T-cell (primary cell): ENCODE results near the gene TDRD10. TPM values are rescaled to one million over a fixed set of nuclear protein-coding genes. Genes with fewer than 3 reads are reported as not detected.

Experiments used
- ATAC-seq, 4 experiments: fragments of 200-7000 bp in 3 of 4; fragments of 150-1000 bp in 1 of 4; cut with Tn5 transposase; replicated peaks in 1 of 4; 1 replicate in 3 of 4; 2 replicates in 1 of 4; pipeline ENCODE4 v1.10.0; 2021; ENCODE audit warnings: moderate library complexity in 3 of 4, mild to moderate bottlenecking in 2 of 4, moderate number of reproducible peaks in 1 of 4
- CTCF ChIA-PET, 2 donors: fragments of 300-600 bp; sonication (Branson Sonifier 250); formaldehyde crosslinking; loops; one replicate each; lab custom pipeline; 2022; ENCODE audit warnings: antibody characterized with exemption in 2 of 2; lab: Charles Lee
- POLR2A ChIA-PET, 2 donors: fragments of 300-600 bp; sonication (Branson Sonifier 250); formaldehyde crosslinking; loops; one replicate each; lab custom pipeline; 2022; ENCODE audit warnings: antibody characterized with exemption in 2 of 2; lab: Charles Lee
- DNase-seq, 35 experiments: peaks; one replicate each; pipeline versions ENCODE4 v3.0.0 to v3.0.0-alpha.2; 2013 to 2023
- H3K27ac ChIP-seq: one replicate; pipeline ENCODE4 v1.5.1; 2013; ENCODE audit warnings: low read length
- H3K27me3 ChIP-seq, 2 experiments: replicated peaks in 1 of 2; 1 replicate in 1 of 2; 2 replicates in 1 of 2; pipeline versions ENCODE4 v1.6.1 to v1.7.0; 2013; ENCODE audit warnings: low read length in 1 of 2, mixed read lengths in 1 of 2; ENCODE audit not compliant: control insufficient read depth in 2 of 2, insufficient read depth in 2 of 2; ENCODE audit errors: extremely low read depth in 1 of 2
- H3K36me3 ChIP-seq, 2 donors: 1 replicate in 1 of 2; 2 replicates in 1 of 2; pipeline versions ENCODE4 v1.6.1 to v1.7.0; 2013; ENCODE audit warnings: low read length in 1 of 2; ENCODE audit not compliant: control insufficient read depth in 2 of 2, insufficient read depth in 1 of 2; ENCODE audit errors: extremely low read depth in 1 of 2
- H3K4me1 ChIP-seq, 2 experiments: 1 replicate in 1 of 2; 2 replicates in 1 of 2; pipeline versions ENCODE4 v1.6.1 to v1.7.0; 2013; ENCODE audit warnings: low read length in 2 of 2, mixed read lengths in 1 of 2; ENCODE audit not compliant: insufficient read depth in 2 of 2, control insufficient read depth in 1 of 2; ENCODE audit errors: extremely low read depth in 1 of 2
- H3K4me3 ChIP-seq, 2 donors: 1 replicate in 1 of 2; 2 replicates in 1 of 2; pipeline versions ENCODE4 v1.5.1 to v1.7.0; 2013; ENCODE audit warnings: mild to moderate bottlenecking in 2 of 2, low read length in 1 of 2, moderate library complexity in 1 of 2; ENCODE audit not compliant: control insufficient read depth in 1 of 2; ENCODE audit errors: extremely low read depth in 1 of 2
- H3K9me3 ChIP-seq: 2 replicates; pipeline ENCODE4 v1.7.0; 2013
- H3K27ac Mint-ChIP-seq, 2 donors: one replicate each; pipeline ENCODE4 v1.8.0; 2020 to 2021; ENCODE audit warnings: mild to moderate bottlenecking in 2 of 2, mixed read lengths in 2 of 2
- H3K27me3 Mint-ChIP-seq, 2 donors: one replicate each; pipeline ENCODE4 v1.8.0; 2021 to 2022; ENCODE audit warnings: mixed read lengths in 2 of 2
- H3K36me3 Mint-ChIP-seq: one replicate; pipeline ENCODE4 v1.8.0; 2021; ENCODE audit warnings: mixed read lengths
- H3K4me1 Mint-ChIP-seq, 3 donors: one replicate each; pipeline ENCODE4 v1.8.0; 2020 to 2022; ENCODE audit warnings: mixed read lengths in 3 of 3, mild to moderate bottlenecking in 1 of 3
- H3K4me3 Mint-ChIP-seq, 3 donors: one replicate each; pipeline ENCODE4 v1.8.0; 2020 to 2022; ENCODE audit warnings: mild to moderate bottlenecking in 3 of 3, mixed read lengths in 3 of 3, moderate library complexity in 3 of 3
- H3K9me3 Mint-ChIP-seq, 3 donors: one replicate each; pipeline ENCODE4 v1.8.0; 2020 to 2022; ENCODE audit warnings: mixed read lengths in 3 of 3
- WGBS: methylation state at CpG from one replicate; pipeline ENCODE4 v1.1.5; 2013; ENCODE audit warnings: missing lambda C conversion rate; ENCODE audit not compliant: insufficient coverage; 5-methylcytosine and 5-hydroxymethylcytosine counted together
- total RNA-seq, 35 experiments: library from RNA in 6 of 35; stranded (reverse) in 6 of 35; fragments of 120-200 nt in 1 of 35; gene quantifications; one replicate each; pipeline versions ENCODE4 v1.2.1 to v1.2.4 and lab custom pipeline; 2013 to 2026

Gene TDRD10
- total RNA-seq, 5 donors from 2014 or later (not counting 1 experiment from before 2014, with no cell fraction given) = not detected

- Histone ChIP-seq H3K4me3 (no peak overlapping the region), H3K9me3 (no peaks in the 10 kb centered on the region), H3K27ac (no peak overlapping the region), H3K36me3 (peaks cover 15 to 56% of the 10 kb centered on the region in 2 donors), H3K27me3 (no peaks in the 10 kb centered on the region), H3K4me1 (no peaks in the 10 kb centered on the region)
- Mint-ChIP-seq H3K9me3 (no peaks in the 10 kb centered on the region), H3K4me3 (no peak overlapping the region), H3K27ac (no peak overlapping the region), H3K27me3 (peaks cover 0 to 4% of the 10 kb centered on the region in 2 donors), H3K36me3 (peaks cover 48% of the 10 kb centered on the region), H3K4me1 (peaks cover 10 to 33% (median 23%) of the 10 kb centered on the region in 3 donors)
- DNase-seq (no peak), ATAC-seq (no peak)
- ChIA-PET CTCF (no interaction called here), POLR2A (no interaction called here)
- 60% methylated on average over 1 of the region's 3 CpGs for WGBS
Observed at GRCh38 chr1:154549202-154549770, 47.3 kb downstream of the TDRD10 start.

- POLR2A ChIA-PET = interaction anchor here in 1 of 2 donors (0.6 kb wide), 1 partner anchor 61 kb away, joined by 5 read pairs; no protein-coding TSS in a partner anchor
- no peaks in the 10 kb centered on the region for H3K27me3 Mint-ChIP-seq
- H3K27ac ChIP-seq = no peak overlapping the region
- H3K4me1 ChIP-seq = no peaks in the 10 kb centered on the region
- H3K4me3 ChIP-seq = no peak overlapping the region
- H3K36me3 Mint-ChIP-seq = peaks cover 55% of the 10 kb centered on the region
- H3K9me3 ChIP-seq = no peaks in the 10 kb centered on the region
- CTCF ChIA-PET = no interaction called here
- DNase-seq (no peak), ATAC-seq (no peak)
- H3K27ac Mint-ChIP-seq = no peak overlapping the region
- no peaks in the 10 kb centered on the region for H3K27me3 ChIP-seq
- H3K9me3 Mint-ChIP-seq = no peaks in the 10 kb centered on the region
- H3K4me1 Mint-ChIP-seq = peaks cover 12 to 34% (median 30%) of the 10 kb centered on the region in 3 donors
- peaks cover 15 to 64% of the 10 kb centered on the region in 2 donors for H3K36me3 ChIP-seq
- 87% methylated on average over 5 of the region's 5 CpGs for WGBS
- no peak overlapping the region for H3K4me3 Mint-ChIP-seq
Observed at GRCh38 chr1:154550070-154550469, 48.1 kb downstream of the TDRD10 start.

GRCh38 chr1:154550657-154551056, 48.6 kb downstream of the TDRD10 start:
- H3K27ac Mint-ChIP-seq = peak overlapping the region in 1 of 2 donors; percentile 30
- H3K4me1 ChIP-seq = peaks cover 0 to 4% of the 10 kb centered on the region in 2 experiments
- CTCF ChIA-PET = interaction anchor here in 1 of 2 donors (0.6 kb wide), 1 partner anchor 54 kb away, joined by 5 read pairs; no protein-coding TSS in a partner anchor
- H3K27me3 Mint-ChIP-seq = no peaks in the 10 kb centered on the region
- POLR2A ChIA-PET = no interaction called here
- H3K4me3 Mint-ChIP-seq = no peak overlapping the region
- peaks cover 19 to 70% of the 10 kb centered on the region in 2 donors for H3K36me3 ChIP-seq
- peaks cover 17 to 40% (median 32%) of the 10 kb centered on the region in 3 donors for H3K4me1 Mint-ChIP-seq
- 79% methylated on average over 6 of the region's 6 CpGs for WGBS
- H3K27me3 ChIP-seq = no peaks in the 10 kb centered on the region
- DNase-seq (no peak), ATAC-seq (no peak)
- H3K4me3 ChIP-seq = no peak overlapping the region
- H3K36me3 Mint-ChIP-seq = peaks cover 61% of the 10 kb centered on the region
- H3K9me3 ChIP-seq = no peaks in the 10 kb centered on the region
- H3K9me3 Mint-ChIP-seq = no peaks in the 10 kb centered on the region
- no peak overlapping the region for H3K27ac ChIP-seq

- Mint-ChIP-seq H3K36me3 (peaks cover 68% of the 10 kb centered on the region), H3K27ac (no peak overlapping the region), H3K27me3 (no peaks in the 10 kb centered on the region), H3K4me1 (peaks cover 25 to 49% (median 41%) of the 10 kb centered on the region in 3 donors), H3K4me3 (no peak overlapping the region), H3K9me3 (no peaks in the 10 kb centered on the region)
- Histone ChIP-seq H3K9me3 (no peaks in the 10 kb centered on the region), H3K27ac (no peak overlapping the region), H3K4me1 (peaks cover 4 to 9% of the 10 kb centered on the region in 2 experiments), H3K36me3 (peaks cover 23 to 75% of the 10 kb centered on the region in 2 donors), H3K4me3 (no peak overlapping the region), H3K27me3 (no peaks in the 10 kb centered on the region)
- ChIA-PET POLR2A (no interaction called here), CTCF (no interaction called here)
- DNase-seq = no peak
- 100% methylated on average over 2 of the region's 4 CpGs for WGBS
- no peak for ATAC-seq
Observed at GRCh38 chr1:154551474-154551873, 49.5 kb downstream of the TDRD10 start.

- ChIA-PET POLR2A (no interaction called here), CTCF (interaction anchor here in 1 of 2 donors (0.7 kb wide), 1 partner anchor 12 kb away, joined by 3 read pairs; no protein-coding TSS in a partner anchor)
- Histone ChIP-seq H3K36me3 (peaks cover 23 to 75% of the 10 kb centered on the region in 2 donors), H3K9me3 (no peaks in the 10 kb centered on the region), H3K4me3 (no peak overlapping the region), H3K4me1 (peaks cover 8 to 14% of the 10 kb centered on the region in 2 experiments), H3K27me3 (no peaks in the 10 kb centered on the region), H3K27ac (no peak overlapping the region)
- Mint-ChIP-seq H3K36me3 (peaks cover 69% of the 10 kb centered on the region), H3K9me3 (no peaks in the 10 kb centered on the region), H3K4me1 (peaks cover 31 to 54% (median 46%) of the 10 kb centered on the region in 3 donors), H3K27me3 (no peaks in the 10 kb centered on the region), H3K4me3 (no peak overlapping the region), H3K27ac (no peak overlapping the region)
- ATAC-seq = no peak
- DNase-seq = no peak
- 89% methylated on average over 6 of the region's 6 CpGs for WGBS
Observed at GRCh38 chr1:154552036-154552435, 50.0 kb downstream of the TDRD10 start.

GRCh38 chr1:154553056-154554030, 51.3 kb downstream of the TDRD10 start:
- no peak overlapping the region for H3K4me3 ChIP-seq
- no peak overlapping the region for H3K27ac ChIP-seq
- H3K27me3 ChIP-seq = no peaks in the 10 kb centered on the region
- ATAC-seq = no peak
- H3K4me1 Mint-ChIP-seq = peaks cover 40 to 64% (median 54%) of the 10 kb centered on the region in 3 donors
- no peaks in the 10 kb centered on the region for H3K9me3 Mint-ChIP-seq
- no peak for DNase-seq
- 90% methylated on average over 6 of the region's 12 CpGs for WGBS
- peaks cover 15 to 24% of the 10 kb centered on the region in 2 experiments for H3K4me1 ChIP-seq
- H3K36me3 ChIP-seq = peaks cover 23 to 75% of the 10 kb centered on the region in 2 donors
- no peaks in the 10 kb centered on the region for H3K27me3 Mint-ChIP-seq
- H3K36me3 Mint-ChIP-seq = peaks cover 69% of the 10 kb centered on the region
- H3K9me3 ChIP-seq = no peaks in the 10 kb centered on the region
- no peak overlapping the region for H3K4me3 Mint-ChIP-seq
- CTCF ChIA-PET = interaction anchor here (0.6 to 1.4 kb wide), 3 partner anchors 73 to 282 kb away, joined by 3 read pairs; no protein-coding TSS in a partner anchor
- no peak overlapping the region for H3K27ac Mint-ChIP-seq
- POLR2A ChIA-PET = interaction anchor here in 1 of 2 donors (0.5 to 0.6 kb wide), 2 partner anchors 227 to 279 kb away, joined by 3 read pairs; no protein-coding TSS in a partner anchor
